Measurements from ENCODE around the gene CREB3L1.

GRCh38 chr11:46334211-46334610 is 56.7 kb downstream of the CREB3L1 start:
- TF ChIP-seq POLR2A (IDR thresholded peaks at IDR 0.05; ENCODE audit: low read length) (no peak), GATA1 (IDR thresholded peaks at IDR 0.05; ENCODE audit: low read depth, low read length) (no peak)

All from erythroblast (primary cell).